Activated CD8-positive, alpha-beta memory T cell treated with anti-CD3 and anti-CD28 coated beads, Interleukin-2, amount 50 U/mL, for 1 hour (primary cell): ENCODE results near the gene AP1S3.
A peak's percentile ranks its signal among the peaks of the same experiment; 100 is the strongest.

Source experiments
- DNase-seq: peaks from one replicate; pipeline ENCODE4 v3.0.0-alpha.2; 2020; ENCODE audit errors: extremely low read depth

AP1S3 gene

DNA sequence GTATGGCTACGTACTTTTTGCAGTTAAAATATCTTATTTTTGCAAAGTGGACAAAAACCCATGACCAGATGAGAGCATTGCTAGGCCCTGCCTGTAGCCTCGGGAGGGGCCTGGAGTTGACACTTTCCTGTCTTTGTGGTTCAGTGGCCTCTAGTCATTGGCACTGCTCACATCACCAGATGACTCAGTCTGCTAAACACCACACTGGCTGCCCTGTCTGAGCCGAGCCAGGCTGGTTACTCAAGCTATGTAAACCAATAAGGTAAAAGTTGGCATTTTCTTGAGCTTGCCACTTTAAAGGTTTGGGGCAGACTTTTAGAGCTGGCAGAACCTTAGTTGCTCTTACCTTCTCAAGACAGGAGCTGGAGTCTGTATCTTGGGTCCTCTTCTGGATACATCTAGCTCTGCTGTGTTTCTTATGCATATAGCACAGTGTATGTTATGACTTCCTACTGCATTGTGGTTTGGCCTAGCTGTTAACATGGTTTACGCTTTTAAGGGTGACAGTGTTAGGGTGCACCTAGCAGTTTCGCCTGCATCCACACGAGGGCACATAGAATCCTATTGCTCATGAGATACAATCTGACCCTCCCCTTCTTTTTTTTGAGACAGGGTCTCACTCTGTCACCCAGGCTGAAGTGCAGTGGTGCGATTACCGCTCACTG lies 76.4 kb downstream of the AP1S3 start:
- DNase-seq, result peak; percentile 19

DNA sequence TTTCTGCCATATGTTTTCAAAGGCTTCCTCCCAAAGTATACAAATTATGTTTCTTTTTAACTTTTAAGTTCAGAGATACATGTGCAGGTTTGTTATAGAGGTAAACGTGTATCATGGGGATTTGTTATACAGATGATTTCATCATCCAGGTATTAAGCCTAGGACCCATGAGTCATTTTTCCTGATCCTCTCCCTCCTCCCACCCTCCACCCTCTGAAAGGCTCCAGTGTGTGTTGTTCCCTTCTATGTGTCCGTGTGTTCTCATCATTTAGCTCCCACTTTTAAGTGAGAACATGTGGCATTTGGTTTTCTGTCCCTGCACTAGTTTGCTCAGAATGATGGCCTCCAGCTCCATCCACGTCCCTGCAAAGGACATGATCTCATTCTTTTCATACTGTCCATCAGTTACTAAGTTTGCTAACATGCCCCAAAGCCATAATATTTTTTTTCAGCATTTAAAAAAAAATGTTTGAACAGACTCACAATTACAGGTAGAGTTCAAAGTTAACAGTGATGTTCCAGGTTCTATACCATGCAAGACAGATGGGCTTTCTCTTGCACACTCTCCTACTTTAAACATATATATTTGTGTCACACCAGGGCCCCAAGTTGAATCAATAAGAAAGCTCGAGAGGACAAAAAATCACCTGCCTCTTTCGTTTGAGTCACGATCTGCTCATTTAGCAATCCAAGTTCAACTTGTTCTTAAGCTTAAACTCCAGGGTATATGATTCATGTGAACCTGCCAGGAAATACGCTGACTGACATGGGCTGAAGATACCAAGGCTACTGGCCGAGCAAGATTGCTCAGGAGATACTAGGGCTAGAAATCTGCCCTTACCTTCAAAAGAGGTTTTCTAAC lies 77.6 kb downstream of the AP1S3 start:
- DNase-seq, result no peak

DNA sequence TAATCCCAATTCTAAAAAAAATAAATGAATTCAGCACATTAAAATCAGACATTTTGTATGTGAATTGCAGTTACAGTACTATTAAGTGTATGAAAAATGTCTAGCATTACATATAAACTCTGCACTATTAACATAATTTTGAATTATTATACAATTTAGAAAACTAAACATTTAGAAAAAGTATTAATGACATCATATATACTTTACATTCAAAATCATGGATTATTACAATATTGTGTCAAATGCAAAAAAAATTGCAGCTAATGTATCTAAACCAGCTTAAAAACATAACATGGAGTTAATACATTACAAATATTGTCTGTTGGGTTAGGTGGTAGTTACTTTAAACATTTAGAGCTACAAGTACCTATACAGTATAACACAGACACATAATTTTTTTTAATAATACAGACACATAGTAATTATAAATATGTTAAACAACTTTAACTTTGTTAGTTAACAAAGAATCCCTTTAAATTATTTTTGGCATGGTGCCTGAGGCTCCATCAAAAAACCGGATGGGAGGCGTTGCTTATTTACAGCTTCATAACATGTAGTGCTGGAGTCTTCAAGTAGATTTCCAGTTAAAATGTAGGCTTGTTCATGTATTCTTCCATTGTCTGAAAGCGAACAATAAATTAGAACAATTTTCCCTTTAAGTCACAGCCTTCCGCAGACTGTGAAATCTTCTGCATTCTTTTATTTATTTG lies 79.1 kb downstream of the AP1S3 start:
- no peak for DNase-seq

DNA sequence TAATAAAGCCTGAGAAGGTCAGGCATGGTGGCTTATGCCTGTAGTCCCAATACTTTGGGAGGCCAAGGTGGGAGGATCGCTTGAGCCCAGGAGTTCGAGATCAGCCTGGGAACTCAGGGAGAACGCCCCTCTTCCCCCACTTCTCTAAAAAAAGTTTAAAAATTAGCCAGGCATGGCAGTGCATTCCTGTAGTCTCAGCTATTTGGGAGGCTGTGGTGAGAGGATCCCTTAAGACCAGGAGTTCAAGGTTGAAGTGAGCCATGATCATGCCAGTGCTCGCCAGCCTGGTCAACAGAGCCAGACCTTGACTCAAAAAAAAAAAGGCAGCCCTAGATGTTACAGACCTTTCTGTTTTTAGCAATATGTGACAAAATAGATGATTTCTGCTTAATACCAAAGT lies 83.4 kb downstream of the AP1S3 start:
- DNase-seq, result no peak

DNA sequence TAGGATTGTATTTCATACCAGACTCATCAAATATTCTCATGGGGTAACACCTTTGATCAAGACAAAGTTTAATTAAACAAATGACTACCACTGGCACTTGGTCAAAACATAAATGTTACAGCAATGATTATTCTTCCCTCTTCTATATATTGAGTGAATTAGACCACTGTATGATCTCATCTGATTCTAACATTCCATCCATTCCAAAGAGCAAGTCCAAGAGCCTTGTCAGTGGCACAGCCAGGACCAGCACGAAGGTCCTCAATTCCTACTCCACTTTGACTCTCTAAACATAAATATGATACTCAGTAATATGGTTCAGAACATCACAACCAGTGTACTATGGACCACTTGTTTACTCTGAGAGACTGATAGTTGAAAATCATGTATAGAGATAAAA lies 86.4 kb downstream of the AP1S3 start:
- DNase-seq, result no peak

DNA sequence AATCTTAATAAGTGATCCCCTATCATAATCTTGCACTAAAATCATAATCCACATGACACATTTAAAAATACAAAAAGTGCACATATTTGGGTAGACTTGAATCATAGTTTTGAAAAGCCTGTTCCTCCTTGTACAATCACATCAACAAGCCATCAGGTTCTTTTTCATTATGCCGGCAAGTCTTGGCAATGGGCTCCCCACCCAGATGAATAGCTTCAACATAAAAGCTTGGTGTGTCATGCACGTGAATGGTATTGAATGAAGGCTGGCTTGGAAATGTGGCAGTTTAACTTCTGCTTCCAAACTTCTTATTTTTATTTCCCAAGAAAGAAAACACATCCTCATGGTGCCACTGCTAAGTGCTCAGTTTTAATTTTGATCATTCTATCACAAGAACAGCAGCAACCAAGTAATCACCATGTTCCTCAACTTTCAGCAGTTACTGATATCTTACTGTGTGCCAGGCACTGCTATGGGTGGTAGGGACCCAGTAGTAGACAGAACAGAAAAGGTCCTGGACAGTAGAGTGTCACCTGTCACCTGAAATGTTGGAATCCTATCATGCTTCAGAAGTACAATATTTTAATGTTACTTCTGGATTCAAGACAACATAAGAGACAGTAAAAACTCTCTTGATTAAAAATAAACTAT lies 89.9 kb downstream of the AP1S3 start:
- no peak for DNase-seq

DNA sequence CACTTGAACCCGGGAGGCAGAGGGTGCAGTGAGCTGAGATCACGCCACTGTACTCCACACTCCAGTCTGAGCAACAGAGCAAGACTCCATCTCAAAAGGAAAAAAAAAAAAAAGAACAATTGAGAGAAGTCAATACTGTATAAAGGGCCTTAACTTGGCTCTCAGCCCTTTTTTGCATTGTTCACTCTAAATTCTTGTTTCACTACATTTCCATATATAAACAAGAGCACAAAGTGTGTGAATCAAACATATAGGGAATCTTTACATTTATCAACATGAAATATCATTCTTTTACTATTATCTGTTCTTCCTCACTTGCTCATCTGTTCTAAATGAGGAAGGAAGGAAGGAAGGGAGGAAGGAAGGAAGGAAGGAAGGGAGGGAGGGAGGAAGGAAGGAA lies 90.8 kb downstream of the AP1S3 start:
- DNase-seq, result no peak

DNA sequence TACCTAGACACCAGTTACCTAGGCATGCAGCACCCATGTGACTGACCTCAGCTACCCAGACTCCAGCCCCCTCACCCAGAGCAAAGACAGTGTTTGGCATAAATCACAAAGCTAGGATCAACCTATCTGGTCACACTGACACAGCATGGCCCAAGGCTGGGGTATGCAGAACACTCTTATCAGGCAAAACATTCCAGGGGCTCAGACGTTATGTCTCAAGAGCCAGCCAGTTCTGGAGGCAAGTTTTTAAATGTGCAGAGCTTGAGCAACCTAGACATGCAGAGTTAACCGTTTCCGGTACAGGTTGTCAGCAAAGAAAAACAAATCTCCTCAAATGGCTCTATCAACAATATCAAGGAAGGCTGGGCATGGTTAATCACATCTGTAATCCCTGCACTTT lies 92.8 kb downstream of the AP1S3 start:
- DNase-seq, result no peak

DNA sequence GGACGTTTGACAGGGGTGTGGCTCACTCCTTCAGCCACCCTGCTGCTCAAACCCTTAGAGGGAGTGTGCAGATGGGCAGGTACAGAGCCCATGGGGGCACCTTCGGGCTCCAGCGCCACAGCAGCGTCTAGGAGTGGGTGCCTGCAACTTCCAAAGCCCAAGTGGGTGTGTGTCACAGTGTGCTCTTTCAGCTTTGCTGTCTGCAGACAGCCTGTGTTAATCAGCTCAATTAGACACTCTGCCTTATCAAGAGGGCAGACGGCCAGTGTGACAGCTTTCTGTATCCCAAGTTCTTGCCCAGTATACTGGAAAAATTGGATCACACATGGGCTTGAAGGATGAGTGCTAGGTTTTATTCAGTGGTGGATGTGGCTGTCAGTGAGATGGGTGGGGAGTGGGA lies 96.7 kb downstream of the AP1S3 start:
- DNase-seq, result no peak

DNA sequence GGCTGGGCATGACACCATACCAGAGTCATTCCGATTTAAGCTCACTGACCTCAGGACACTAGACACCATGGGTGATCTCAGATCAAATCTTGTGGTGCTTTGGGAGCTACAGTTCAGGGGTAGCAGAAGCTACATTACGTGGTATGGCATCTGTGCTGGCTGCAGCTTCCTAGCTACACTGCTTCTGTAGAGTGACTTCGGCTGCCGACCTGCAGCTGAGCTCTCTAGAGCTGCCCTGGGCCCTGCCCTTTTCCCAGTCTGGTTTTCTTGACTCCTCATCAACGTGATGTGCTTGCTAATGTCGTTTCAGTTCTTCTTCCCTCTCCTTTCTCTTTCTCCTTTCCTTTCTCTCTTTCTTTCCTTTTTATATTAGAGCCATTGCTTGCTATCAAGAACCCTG lies 100.2 kb downstream of the AP1S3 start:
- no peak for DNase-seq

DNA sequence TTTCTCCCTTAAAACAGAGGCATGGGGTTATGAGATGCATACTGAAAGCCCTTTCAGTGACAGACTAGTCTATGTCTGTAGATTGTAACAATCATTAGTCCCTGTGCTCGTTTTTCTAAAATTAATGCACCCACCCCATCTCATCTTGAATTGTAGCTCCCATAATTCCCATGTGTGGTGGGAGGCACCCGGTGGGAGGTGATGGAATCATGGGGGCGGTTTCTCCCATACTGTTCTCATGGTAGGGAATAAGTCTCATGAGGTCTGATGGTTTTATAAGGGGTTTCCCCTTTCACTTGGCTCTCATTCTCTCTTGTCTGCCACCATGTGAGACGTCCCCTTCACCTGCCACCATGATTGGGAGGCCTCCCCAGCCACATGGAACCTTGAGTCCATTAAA lies 100.9 kb downstream of the AP1S3 start:
- no peak for DNase-seq

DNA sequence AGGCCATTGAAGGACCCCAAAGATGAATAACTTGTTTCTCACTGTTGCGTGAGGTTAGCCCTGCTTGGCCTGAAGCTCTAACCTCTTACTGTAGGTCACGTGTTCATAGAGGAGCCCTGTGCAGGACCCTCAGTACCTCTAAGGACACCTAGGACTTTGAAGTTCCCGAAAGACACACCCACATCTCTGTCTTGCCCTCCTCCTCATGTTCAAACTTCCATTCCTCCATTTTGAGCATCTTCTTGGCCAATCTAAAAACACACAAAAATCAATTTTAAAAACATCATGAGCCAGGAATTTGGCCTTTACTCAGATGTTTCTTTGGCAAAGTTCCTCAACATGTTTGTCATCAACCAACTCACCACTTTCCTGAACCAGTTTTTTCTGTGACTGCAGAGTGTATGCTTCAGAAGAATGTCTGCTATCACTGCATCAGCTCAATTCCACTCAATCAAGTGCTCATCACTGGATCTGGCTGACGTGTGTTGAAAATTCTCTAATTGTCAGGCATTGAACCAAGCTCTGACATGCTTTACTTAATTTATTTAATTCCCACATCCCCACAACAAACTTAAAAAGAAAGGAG lies 101.6 kb downstream of the AP1S3 start:
- DNase-seq, result no peak

DNA sequence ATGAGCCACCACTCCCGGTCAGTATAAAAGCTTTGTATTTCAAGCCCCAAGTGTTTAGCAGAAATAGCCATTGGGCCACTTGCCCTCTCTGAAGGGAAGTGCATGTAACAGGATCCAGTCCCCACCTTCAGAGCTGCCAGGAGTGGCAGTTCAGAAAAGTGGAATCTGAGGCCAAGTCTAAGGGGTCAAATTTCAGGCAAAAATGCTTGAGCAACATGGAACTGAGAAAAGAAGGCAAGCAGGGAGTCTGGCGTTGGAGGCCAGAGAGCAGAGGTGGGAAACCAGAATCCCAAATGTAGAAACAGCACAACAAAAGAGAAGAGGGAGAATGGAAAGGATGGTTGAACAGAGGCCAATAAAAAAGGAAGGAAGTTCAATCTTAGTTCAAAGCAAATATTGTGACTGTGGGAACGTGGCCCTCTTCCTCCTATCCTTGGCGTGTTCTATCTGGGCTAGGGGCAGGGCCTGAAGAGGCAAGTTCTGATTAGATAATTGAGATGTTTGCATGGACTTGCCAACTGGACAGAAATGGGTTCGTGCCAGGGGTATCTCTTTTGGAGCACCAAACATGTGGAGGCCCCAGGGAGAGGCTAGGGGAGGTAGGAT lies 102.2 kb downstream of the AP1S3 start:
- no peak for DNase-seq

DNA sequence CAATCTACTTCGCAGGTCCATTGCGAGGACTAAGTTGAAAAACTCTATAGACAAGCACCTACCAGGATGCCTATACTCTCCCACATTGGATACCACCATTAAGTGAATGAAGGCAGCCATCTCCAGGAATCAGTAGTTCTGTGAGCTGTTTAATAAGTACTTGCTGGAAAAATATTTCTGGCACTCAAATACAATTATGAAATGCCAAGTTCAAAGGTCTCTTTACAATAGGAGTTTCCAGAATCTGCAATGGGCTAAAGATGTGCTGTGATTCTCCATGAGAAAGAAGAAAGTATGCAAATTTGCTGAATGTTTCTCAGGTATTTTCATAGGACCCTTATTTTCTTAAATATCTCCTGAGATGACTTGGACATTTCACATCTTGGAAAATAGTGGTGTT lies 103.0 kb downstream of the AP1S3 start:
- no peak for DNase-seq

DNA sequence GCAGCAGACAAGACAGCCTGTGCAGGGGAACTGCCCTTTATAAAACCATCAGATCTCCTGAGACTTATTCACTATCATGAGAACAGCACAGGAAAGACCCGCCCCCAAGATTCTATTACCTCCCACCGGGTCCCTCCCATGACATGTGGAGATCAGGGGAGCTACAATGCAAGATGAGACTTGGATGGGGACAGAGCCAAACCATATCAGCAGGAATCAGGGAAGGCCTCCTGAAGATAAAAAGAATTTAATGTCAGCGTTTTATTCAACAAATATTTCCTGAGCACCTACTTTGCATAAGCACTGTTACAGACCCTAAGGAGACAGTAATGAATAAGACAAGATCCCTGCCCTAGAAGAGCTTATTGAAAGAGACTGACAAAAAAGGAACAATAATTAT lies 105.0 kb downstream of the AP1S3 start:
- DNase-seq, result no peak

DNA sequence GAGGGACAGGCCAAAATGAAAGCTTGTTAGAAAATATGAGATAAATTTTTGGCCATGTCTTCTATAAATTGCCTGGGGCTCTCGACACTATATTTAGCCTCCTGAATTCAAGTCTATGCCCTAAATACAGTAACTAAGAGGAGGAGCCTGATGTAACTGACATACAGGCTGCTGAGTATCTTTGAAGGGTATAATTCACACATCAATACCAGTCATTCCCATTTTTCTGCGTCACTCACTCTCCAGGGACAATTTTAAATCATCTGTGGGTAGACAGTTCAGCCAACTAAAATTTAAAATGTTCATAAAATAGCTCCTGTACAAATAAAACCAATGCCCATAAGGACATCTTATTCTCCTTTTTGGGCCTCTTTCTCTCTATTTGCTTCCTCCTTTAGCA lies 105.9 kb downstream of the AP1S3 start:
- no peak for DNase-seq

DNA sequence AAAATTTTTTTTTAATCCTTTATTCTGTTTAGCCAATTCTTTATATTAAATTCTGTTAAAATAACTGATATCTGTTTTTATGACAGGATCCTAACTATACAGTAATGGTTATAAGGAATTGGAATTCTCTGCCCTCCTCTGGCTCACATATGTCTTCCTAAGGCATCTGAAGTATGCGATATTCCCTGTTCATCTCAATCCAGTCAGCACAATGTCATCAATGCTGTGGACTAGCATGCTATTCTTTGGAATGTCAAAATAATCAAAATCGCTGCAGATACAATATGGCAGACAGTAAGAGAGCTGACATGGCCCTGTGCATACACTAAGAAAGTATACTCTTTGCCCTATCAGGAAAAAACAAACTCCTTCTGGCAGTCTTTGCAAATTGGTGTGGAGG lies 107.6 kb downstream of the AP1S3 start:
- DNase-seq, result no peak

DNA sequence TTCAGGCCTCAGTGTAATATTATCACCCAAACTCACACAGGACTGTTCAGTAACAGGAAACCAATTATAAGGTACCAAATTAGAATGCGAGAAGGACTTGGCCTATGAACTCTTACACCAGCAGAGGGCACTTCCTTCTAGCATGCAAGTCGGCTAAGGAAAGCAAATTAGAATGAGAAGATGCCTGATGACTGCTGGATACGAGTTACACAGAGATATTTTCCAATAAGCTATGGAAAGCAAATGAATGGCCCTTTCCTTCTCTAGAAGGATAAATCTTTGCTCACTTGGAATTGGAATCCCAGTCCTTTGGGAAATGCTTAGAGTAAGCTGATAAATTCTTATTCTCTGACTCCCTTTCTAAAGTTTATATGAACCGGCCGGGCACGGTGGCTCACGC lies 109.8 kb downstream of the AP1S3 start:
- no peak for DNase-seq

DNA sequence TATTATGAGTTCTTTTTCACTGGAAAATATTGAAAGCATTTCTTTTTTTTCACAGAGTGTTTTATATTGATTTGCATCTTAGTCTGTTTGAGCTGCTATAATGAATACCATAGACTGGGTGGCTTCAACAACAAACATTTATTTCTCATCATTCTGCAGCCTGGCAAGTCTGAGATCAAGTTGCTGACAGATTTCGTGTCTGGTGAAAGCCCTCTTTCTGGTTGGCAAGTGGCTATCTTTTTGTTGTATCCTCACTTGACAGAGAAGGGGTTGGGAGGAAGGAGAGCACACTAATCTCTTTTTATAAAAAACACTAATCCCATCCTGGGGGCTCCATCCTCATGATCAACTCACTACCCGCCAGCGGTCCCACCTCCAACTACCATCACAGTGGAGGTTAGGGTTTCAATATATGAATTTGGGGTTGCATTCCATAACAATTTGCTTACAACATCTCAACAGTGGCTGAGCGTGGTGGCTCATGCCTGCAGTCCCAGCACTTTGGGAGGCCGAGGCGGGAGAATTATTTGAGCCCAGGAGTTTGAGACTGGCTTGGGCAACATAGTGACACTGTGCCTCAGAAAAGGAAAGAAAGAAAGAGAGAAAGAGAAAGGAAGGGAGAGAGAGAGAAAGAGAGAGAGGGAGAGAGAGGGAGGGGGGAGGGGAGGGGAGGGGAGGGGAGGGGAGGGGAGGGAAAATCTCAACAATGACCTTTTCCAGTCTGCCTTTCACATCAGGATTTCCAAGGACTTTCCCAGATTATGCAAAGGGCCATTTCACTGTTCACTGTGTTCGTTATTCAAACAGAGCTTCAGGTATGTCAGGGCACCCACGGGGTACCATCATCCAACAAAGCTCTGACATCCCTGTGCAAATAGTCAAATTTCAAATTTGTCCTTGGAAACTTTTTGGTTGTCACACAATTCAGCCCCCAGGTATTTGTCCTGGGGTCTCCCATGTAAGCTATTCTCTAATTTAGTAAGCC lies 111.1 kb downstream of the AP1S3 start:
- no peak for DNase-seq

DNA sequence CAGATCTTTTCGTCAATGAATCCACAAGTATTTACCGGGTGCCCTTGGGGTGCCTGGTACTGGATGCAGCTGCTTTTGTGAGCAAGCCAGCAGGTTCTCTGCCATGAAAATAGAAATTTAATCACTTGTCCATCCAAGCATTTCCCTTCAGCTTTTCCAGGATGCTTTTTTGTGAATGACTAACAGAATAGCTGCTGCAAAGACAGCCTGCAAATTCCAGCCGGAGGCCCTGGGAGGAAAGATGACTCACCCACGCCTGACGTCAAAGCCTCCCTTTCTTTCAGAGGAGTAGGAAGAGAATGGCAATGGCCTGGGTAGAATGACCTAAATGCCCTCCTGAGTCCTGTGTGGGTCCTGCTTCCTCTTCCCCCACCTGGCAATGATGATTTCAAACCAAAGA lies 111.9 kb downstream of the AP1S3 start:
- no peak for DNase-seq
